ENCODE measurements around the gene PAK3.

Gene PAK3

DNA sequence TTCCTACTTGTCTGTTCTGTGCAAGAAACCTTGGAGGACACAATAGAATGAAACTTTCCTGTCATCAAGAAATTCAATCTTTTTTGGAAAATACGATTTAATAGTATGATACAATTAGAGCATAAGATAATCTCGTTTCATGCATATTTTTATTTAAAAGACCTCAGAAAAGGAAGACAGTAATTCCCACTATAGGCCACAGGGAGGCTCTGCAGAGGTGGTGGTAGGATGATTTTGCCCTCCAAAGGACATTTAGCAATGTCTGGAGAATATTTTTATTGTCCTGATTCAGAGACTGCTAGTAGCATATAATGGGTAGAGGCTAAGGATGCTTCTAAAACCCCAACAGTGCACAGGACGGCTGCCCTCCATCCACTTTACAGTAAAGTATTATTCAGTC, 68.7 kb downstream of the PAK3 start:
- TF ChIP-seq, protein P1, sequence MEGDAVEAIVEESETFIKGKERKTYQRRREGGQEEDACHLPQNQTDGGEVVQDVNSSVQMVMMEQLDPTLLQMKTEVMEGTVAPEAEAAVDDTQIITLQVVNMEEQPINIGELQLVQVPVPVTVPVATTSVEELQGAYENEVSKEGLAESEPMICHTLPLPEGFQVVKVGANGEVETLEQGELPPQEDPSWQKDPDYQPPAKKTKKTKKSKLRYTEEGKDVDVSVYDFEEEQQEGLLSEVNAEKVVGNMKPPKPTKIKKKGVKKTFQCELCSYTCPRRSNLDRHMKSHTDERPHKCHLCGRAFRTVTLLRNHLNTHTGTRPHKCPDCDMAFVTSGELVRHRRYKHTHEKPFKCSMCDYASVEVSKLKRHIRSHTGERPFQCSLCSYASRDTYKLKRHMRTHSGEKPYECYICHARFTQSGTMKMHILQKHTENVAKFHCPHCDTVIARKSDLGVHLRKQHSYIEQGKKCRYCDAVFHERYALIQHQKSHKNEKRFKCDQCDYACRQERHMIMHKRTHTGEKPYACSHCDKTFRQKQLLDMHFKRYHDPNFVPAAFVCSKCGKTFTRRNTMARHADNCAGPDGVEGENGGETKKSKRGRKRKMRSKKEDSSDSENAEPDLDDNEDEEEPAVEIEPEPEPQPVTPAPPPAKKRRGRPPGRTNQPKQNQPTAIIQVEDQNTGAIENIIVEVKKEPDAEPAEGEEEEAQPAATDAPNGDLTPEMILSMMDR (IDR thresholded peaks at IDR 0.05; ENCODE audit: low read length, missing control alignments) = peak; percentile 14
- peak; percentile 4 for DNase-seq (ENCODE audit: low read depth)
- H3K4me3 ChIP-seq (replicated peaks; ENCODE audit: low read depth, low read length) = no peak overlapping the region

DNA sequence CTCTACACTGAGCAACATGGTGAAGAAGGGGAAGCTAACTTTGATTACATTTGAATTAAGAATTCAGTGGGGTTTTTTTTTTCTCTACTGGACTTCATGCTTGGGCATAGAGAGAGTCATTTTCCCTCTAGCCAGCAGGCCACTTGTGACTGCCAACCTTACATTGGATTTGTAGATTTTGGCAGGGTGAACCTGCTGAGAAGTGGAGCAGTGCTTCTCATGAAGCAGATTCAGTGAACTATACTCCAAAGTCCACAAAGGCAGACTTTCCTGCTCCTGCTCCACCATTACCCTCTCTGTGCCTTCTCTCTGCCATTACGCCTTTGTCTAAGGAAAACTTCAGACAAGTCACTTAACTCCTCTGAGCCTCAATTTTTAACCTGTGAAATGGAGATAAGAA, 69.9 kb downstream of the PAK3 start:
- no peak overlapping the region for H3K4me3 ChIP-seq (replicated peaks; ENCODE audit: low read depth, low read length)
- no peak for DNase-seq (ENCODE audit: low read depth)
- TF ChIP-seq, protein P1 (IDR thresholded peaks at IDR 0.05; ENCODE audit: low read length, missing control alignments) = no peak

DNA sequence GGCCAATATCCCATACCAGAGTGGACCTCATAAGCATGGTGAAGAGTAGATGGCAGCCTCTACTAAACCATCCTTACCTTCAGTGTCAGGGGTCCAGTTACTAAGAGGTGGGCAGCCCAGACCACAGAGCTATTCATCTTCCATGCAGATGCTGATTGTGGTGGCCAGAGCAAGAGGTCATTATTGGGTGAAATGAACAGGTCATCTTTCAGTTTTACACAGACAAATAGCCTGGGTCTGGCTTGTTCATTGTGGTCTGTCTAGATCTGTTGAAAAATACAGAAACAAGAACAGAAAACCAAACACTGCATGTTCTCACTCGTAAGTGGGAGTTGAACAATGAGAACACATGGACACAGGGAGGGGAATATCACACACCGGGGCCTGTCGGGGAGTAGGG, 71.3 kb downstream of the PAK3 start:
- no peak overlapping the region for H3K4me3 ChIP-seq (replicated peaks; ENCODE audit: low read depth, low read length)
- DNase-seq (ENCODE audit: low read depth) = no peak
- TF ChIP-seq, protein P1 (IDR thresholded peaks at IDR 0.05; ENCODE audit: low read length, missing control alignments) = no peak

DNA sequence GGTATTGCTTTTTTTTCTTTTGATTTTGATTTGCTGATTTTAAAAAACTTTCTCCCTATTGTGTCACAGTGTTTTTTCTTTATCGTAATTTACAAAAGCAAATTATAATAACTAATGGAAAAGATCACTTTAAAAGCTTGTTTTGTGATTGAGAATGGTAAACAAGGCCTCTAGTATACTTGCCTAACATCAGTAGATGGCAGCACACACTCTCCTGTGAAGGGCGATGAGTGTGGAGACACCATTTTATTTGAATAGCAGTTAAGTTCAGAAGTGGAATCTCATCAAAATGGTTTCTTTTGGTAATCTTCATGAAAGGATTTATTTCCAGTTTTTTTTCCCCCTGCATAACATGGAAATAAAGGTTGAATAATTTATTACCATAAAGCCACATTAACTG, 72.3 kb downstream of the PAK3 start:
- TF ChIP-seq, protein P1 (IDR thresholded peaks at IDR 0.05; ENCODE audit: low read length, missing control alignments) = no peak
- DNase-seq (ENCODE audit: low read depth) = peak; percentile 13
- H3K4me3 ChIP-seq (replicated peaks; ENCODE audit: low read depth, low read length) = no peak overlapping the region

DNA sequence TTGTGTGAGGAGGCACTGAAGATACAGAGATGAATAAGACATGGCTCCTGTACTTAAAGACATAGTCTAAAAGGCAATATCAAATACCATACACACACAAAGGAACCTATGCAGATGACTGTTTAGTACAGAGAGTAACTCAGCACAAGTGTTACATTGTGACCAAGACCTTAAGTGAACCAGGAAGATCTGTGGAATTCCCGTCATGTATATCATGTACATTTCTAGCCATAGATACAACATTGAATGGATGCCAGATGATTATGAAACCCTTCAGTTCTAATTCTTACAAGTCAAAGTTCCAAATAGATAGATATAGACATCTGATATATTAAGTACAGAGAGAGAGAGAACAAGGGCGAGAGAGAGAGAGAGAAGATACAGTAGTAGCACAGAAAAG, 73.2 kb downstream of the PAK3 start:
- TF ChIP-seq, protein P1 (IDR thresholded peaks at IDR 0.05; ENCODE audit: low read length, missing control alignments) = no peak
- no peak for DNase-seq (ENCODE audit: low read depth)

DNA sequence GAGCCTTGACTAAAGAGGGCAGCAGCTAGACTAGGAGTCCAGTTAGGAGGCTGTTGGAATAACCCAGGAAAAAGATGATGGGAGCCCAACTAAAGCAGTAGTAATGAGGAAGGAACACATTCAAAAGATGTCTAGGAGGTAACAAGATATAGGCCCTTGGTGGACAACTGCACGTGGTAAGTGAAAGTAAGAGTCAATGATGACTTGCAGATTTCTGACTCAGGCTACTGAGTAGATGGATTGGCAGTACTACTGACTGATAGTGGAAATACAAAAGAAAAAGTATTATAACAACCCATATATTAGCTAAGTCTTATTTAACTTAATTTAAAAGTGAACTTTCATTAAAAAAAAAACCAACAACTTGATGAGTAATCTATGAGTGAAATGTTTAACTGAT, 74.0 kb downstream of the PAK3 start:
- no peak overlapping the region for H3K4me3 ChIP-seq (replicated peaks; ENCODE audit: low read depth, low read length)
- DNase-seq (ENCODE audit: low read depth) = no peak
- TF ChIP-seq, protein P1 (IDR thresholded peaks at IDR 0.05; ENCODE audit: low read length, missing control alignments) = no peak

More for the DNA sequence above, 73.2 kb downstream of the PAK3 start:
- no peak overlapping the region for H3K4me3 ChIP-seq (replicated peaks; ENCODE audit: low read depth, low read length)

DNA sequence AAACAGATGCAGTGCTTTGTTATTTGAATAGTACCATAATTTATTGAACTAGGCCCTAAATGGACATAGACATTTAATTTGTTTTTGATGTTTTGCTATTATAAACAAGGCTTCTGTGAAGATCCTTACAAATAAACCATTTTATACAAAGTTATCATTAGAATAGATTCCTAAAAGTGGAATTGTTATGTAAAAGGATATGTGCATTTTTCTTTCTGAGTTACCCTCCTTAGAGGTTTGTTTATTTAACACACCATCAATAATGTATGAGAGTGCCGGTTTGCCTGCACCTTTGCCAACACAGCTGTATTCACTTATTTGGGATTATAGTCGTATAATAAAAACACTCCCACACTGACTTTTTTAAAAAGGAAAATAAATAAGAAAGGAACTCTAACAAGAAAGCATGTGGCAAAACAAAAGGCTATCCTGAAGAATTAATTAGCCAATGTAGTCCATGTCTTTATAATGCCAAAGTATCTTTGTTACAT, 84.8 kb downstream of the PAK3 start:
- TF ChIP-seq, protein P1 (IDR thresholded peaks at IDR 0.05; ENCODE audit: low read length, missing control alignments) = no peak
- DNase-seq (ENCODE audit: low read depth) = no peak
- no peak overlapping the region for H3K4me3 ChIP-seq (replicated peaks; ENCODE audit: low read depth, low read length)
